ENCODE results near the gene KLHL6. TPM values are rescaled to one million over a fixed set of nuclear protein-coding genes. Genes with fewer than 3 reads are reported as not detected.

KLHL6 gene
- total RNA-seq, 1 experiment from 2014 or later = 0.03 TPM

DNA sequence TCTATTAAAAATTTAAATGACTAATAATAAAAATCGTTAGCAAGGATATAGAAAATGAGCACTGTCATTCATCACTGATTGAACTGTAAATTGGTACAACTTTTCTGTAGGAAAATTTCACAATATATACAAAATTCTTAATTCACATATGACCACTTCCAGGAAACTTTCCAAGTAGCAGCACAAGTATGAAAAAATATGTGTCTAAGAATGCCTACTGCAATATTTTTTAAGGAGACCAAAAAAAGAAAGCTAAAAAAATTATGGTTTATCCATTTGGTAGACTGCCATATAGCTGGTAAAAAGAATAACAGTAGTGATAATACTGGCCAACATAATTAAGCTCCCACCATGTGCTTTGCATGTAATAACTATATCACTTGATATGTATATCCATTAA lies 59.2 kb downstream of the KLHL6 start:
- intact Hi-C loops (cut with micrococcal nuclease; ENCODE audit: unreplicated experiment) = no loop called here
- no peaks in the 10 kb centered on the region for H3K9me3 ChIP-seq (ENCODE audit: control insufficient read depth, insufficient read depth, low read depth, low read length)
- no TSS peak for BruUV-seq (replicated peaks)
- peaks cover 3% of the 10 kb centered on the region; the same call in 1 of the 2 replicates for H3K27me3 ChIP-seq (ENCODE audit: control insufficient read depth, insufficient read depth, low read length)
- H3K27ac ChIP-seq (ENCODE audit: low read length) = no peak overlapping the region
- ChIA-PET CTCF (no interaction called here), POLR2A (interaction anchor here (0.6 kb wide), 1 partner anchor 64 kb away, joined by 6 read pairs; no protein-coding TSS in a partner anchor)
- H3K4me3 ChIP-seq (ENCODE audit: low read depth in 2 of 2, low read length in 2 of 2) = no peak overlapping the region
- no peak for TF ChIP-seq POLR2AphosphoS5 (IDR thresholded peaks at IDR 0.05; ENCODE audit: low read depth, low read length)
- TF ChIP-seq, protein P1, sequence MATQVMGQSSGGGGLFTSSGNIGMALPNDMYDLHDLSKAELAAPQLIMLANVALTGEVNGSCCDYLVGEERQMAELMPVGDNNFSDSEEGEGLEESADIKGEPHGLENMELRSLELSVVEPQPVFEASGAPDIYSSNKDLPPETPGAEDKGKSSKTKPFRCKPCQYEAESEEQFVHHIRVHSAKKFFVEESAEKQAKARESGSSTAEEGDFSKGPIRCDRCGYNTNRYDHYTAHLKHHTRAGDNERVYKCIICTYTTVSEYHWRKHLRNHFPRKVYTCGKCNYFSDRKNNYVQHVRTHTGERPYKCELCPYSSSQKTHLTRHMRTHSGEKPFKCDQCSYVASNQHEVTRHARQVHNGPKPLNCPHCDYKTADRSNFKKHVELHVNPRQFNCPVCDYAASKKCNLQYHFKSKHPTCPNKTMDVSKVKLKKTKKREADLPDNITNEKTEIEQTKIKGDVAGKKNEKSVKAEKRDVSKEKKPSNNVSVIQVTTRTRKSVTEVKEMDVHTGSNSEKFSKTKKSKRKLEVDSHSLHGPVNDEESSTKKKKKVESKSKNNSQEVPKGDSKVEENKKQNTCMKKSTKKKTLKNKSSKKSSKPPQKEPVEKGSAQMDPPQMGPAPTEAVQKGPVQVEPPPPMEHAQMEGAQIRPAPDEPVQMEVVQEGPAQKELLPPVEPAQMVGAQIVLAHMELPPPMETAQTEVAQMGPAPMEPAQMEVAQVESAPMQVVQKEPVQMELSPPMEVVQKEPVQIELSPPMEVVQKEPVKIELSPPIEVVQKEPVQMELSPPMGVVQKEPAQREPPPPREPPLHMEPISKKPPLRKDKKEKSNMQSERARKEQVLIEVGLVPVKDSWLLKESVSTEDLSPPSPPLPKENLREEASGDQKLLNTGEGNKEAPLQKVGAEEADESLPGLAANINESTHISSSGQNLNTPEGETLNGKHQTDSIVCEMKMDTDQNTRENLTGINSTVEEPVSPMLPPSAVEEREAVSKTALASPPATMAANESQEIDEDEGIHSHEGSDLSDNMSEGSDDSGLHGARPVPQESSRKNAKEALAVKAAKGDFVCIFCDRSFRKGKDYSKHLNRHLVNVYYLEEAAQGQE (IDR thresholded peaks at IDR 0.05; ENCODE audit: insufficient read depth in 1 of 2, low read depth in 2 of 2, low read length in 1 of 2) = no peak
- no peak for TF ChIP-seq SIN3A (IDR thresholded peaks at IDR 0.05; ENCODE audit: borderline replicate concordance, insufficient read depth, low read depth, low read length)
- ATAC-seq (no peak), DNase-seq (ENCODE audit: low read depth, low spot score) (no peak)
- H3K4me1 ChIP-seq (ENCODE audit: control insufficient read depth, insufficient read depth, low read length) = no peaks in the 10 kb centered on the region
- in situ Hi-C loops (cut with HindIII; ENCODE audit: low pct_unique_long_range_greater_than_20kb, low sequenced_read_pairs) = no loop called here
- no peaks in the 10 kb centered on the region for H3K36me3 ChIP-seq (ENCODE audit: control insufficient read depth, insufficient read depth, low read length)

DNA sequence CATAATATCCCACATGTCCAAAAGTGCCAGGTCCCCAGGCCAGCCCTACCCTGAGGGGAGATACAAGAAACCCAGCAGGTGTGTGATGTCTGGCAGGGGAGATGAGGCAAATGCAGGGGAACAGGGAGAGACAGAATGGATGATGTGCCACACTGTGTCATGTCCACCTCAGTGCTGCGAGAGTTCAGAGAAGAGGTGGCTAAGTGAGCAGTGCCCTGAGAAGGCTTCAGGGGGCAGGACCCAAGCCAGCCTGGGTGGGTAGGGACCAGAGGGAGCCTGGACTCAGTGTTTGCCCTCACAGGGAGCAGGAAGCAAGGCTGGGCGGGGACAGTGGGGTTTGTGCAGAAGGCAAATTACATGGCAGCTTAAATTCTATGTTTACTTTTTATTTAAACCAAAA lies 61.2 kb downstream of the KLHL6 start:
- no peak for ATAC-seq
- intact Hi-C loops (cut with micrococcal nuclease; ENCODE audit: unreplicated experiment) = no loop called here
- BruUV-seq (replicated peaks) = no TSS peak

More for the DNA sequence above, 61.2 kb downstream of the KLHL6 start:
- no peak overlapping the region for H3K4me3 ChIP-seq (ENCODE audit: low read depth in 2 of 2, low read length in 2 of 2)
- peaks cover 3% of the 10 kb centered on the region; the same call in 1 of the 2 replicates for H3K27me3 ChIP-seq (ENCODE audit: control insufficient read depth, insufficient read depth, low read length)
- H3K4me1 ChIP-seq (ENCODE audit: control insufficient read depth, insufficient read depth, low read length) = no peaks in the 10 kb centered on the region
- TF ChIP-seq, protein P2, sequence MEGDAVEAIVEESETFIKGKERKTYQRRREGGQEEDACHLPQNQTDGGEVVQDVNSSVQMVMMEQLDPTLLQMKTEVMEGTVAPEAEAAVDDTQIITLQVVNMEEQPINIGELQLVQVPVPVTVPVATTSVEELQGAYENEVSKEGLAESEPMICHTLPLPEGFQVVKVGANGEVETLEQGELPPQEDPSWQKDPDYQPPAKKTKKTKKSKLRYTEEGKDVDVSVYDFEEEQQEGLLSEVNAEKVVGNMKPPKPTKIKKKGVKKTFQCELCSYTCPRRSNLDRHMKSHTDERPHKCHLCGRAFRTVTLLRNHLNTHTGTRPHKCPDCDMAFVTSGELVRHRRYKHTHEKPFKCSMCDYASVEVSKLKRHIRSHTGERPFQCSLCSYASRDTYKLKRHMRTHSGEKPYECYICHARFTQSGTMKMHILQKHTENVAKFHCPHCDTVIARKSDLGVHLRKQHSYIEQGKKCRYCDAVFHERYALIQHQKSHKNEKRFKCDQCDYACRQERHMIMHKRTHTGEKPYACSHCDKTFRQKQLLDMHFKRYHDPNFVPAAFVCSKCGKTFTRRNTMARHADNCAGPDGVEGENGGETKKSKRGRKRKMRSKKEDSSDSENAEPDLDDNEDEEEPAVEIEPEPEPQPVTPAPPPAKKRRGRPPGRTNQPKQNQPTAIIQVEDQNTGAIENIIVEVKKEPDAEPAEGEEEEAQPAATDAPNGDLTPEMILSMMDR (IDR thresholded peaks at IDR 0.05) = no peak
- TF ChIP-seq, protein P1 (IDR thresholded peaks at IDR 0.05; ENCODE audit: insufficient read depth in 1 of 2, low read depth in 2 of 2, low read length in 1 of 2) = no peak
- no peak for TF ChIP-seq TCF7L2 (IDR thresholded peaks at IDR 0.05; ENCODE audit: low read depth, low read length)
- TF ChIP-seq POLR2AphosphoS5 (IDR thresholded peaks at IDR 0.05; ENCODE audit: low read depth, low read length) = no peak
- no peak for TF ChIP-seq SIN3A (IDR thresholded peaks at IDR 0.05; ENCODE audit: borderline replicate concordance, insufficient read depth, low read depth, low read length)
- DNase-seq (ENCODE audit: low read depth, low spot score) = no peak
- H3K27ac ChIP-seq (ENCODE audit: low read length) = no peak overlapping the region
- CTCF ChIA-PET = interaction anchor here (0.6 kb wide), 1 partner anchor 270 kb away, joined by 12 read pairs; no protein-coding TSS in a partner anchor
- in situ Hi-C loops (cut with HindIII; ENCODE audit: low pct_unique_long_range_greater_than_20kb, low sequenced_read_pairs) = no loop called here
- H3K9me3 ChIP-seq (ENCODE audit: control insufficient read depth, insufficient read depth, low read depth, low read length) = no peaks in the 10 kb centered on the region
- H3K36me3 ChIP-seq (ENCODE audit: control insufficient read depth, insufficient read depth, low read length) = no peaks in the 10 kb centered on the region
- POLR2A ChIA-PET = interaction anchor here (0.6 kb wide), 1 partner anchor 130 kb away, joined by 3 read pairs; no protein-coding TSS in a partner anchor
